GM12878 (cell line): ENCODE data around the gene MMP24.

Source experiments
- BRCA1 ChIP-seq: IDR thresholded peaks from 2 replicates; pipeline ENCODE4 v1.6.1; 2011; ENCODE audit warnings: low read depth, low read length, improper control_type of control experiment
- CREB1 ChIP-seq: IDR thresholded peaks from 2 replicates; pipeline ENCODE4 v1.6.1; 2012; ENCODE audit warnings: low read depth, mild to moderate bottlenecking, inconsistent platforms
- CTCF ChIP-seq, 3 experiments: IDR thresholded peaks in 2 of 3; conservative IDR thresholded peaks in 1 of 3; 2 replicates each; pipeline ENCODE4 v1.5.1; 2011; ENCODE audit warnings: low read depth in 3 of 3, low read length in 3 of 3, mild to moderate bottlenecking in 3 of 3, control low read depth in 2 of 3, moderate library complexity in 2 of 3, inconsistent platforms in 1 of 3, mixed read lengths in 1 of 3; ENCODE audit not compliant: control insufficient read depth in 2 of 3, insufficient read depth in 1 of 3; ENCODE audit errors: extremely low read depth in 1 of 3
- JUND ChIP-seq: IDR thresholded peaks from 2 replicates; pipeline ENCODE4 v1.6.1; 2012; ENCODE audit warnings: low read depth, mild to moderate bottlenecking, low read length, improper control_type of control experiment, moderate library complexity
- POLR2AphosphoS5 ChIP-seq: IDR thresholded peaks from 2 replicates; pipeline ENCODE4 v1.6.1; 2011; ENCODE audit warnings: mild to moderate bottlenecking, low read length, inconsistent platforms
- SIN3A ChIP-seq: IDR thresholded peaks from 2 replicates; pipeline ENCODE4 v1.6.1; 2012; ENCODE audit warnings: low read depth, low read length, improper control_type of control experiment
- SUPT20H ChIP-seq: IDR thresholded peaks from 2 replicates; pipeline ENCODE4 v1.6.1; 2011; ENCODE audit warnings: low read depth, mild to moderate bottlenecking, low read length, moderate library complexity, borderline replicate concordance; ENCODE audit not compliant: control insufficient read depth
- ZNF24 ChIP-seq: fragments of 450-650 bp; IDR thresholded peaks from 2 replicates; pipeline ENCODE4 v1.6.1; 2017; ENCODE audit warnings: antibody characterized with exemption, mild to moderate bottlenecking

- TF ChIP-seq POLR2AphosphoS5 (no peak), ZNF24 (no peak), SUPT20H (no peak), CREB1 (no peak), CTCF (IDR thresholded peaks at IDR 0.05 in 2 of 3, conservative IDR thresholded peaks at IDR 0.05 in 1 of 3; ENCODE audit: control insufficient read depth in 2 of 3, extremely low read depth in 1 of 3, insufficient read depth in 1 of 3, low read depth in 3 of 3, low read length in 3 of 3) (no peak), BRCA1 (no peak), JUND (no peak), SIN3A (no peak)
Observed at GRCh38 chr20:35281506-35282101, 55.1 kb downstream of the MMP24 start.
